ENCODE data around the gene KCNJ4. TPM values are rescaled to one million over a fixed set of nuclear protein-coding genes. Genes with fewer than 3 reads are reported as not detected.

Gene KCNJ4
- total RNA-seq, 1 experiment from 2014 or later, result 0.92 TPM

DNA sequence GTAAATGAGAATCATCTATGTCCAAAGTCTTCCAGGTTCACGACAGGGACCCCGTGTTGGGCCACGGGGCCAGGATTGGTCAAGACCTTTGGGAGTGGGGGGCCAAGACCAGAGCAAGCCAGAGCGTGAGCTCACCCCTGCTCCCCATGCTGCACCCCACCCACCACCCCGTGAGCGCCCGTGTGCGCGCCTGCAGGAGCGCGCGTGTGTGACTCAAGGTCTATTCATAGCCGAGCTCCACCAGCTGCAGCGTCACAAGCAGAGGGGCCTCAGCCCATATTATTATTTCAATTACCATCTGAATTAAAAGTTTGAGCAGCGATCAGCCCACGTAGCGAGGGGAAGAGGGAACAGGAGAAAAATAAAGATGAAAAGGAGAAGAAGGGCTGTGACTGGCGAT, 5.2 kb downstream of the KCNJ4 start:
- Histone ChIP-seq H3K23me2 (ENCODE audit: insufficient read length, low read depth, low read length, poor library complexity, severe bottlenecking) (peaks cover 6% of the 10 kb centered on the region), H3K27ac (ENCODE audit: insufficient read length, low read depth, low read length) (no peak overlapping the region), H3K79me1 (ENCODE audit: insufficient read depth, low read depth, low read length, poor library complexity, severe bottlenecking) (no peaks in the 10 kb centered on the region), H2AFZ (ENCODE audit: low read length) (no peak overlapping the region), H4K20me1 (ENCODE audit: control insufficient read depth, insufficient read depth, insufficient read length) (peaks cover 4% of the 10 kb centered on the region), H2AK5ac (ENCODE audit: insufficient read length, low read length) (no peak overlapping the region), H3K14ac (ENCODE audit: insufficient read depth, low read length) (peak overlapping the region; percentile 44; the same call in 1 of the 2 replicates), H4K8ac (replicated peaks; ENCODE audit: insufficient read length, low read depth, low read length) (no peak overlapping the region), H4K91ac (ENCODE audit: insufficient read length, low read depth, low read length) (no peak overlapping the region), H4K5ac (ENCODE audit: insufficient read length, low read depth, low read length) (no peak overlapping the region), H3K4me1 (ENCODE audit: insufficient read depth, low read length) (peaks cover 3% of the 10 kb centered on the region; the same call in 1 of the 2 replicates), H2BK15ac (ENCODE audit: low read depth, low read length) (no peak overlapping the region), H2BK20ac (ENCODE audit: low read depth, low read length, poor library complexity, severe bottlenecking) (no peak overlapping the region), H3K56ac (ENCODE audit: insufficient read length, low read depth, low read length) (no peak overlapping the region), H3T11ph (ENCODE audit: low read length) (no peak overlapping the region), H3K4me2 (ENCODE audit: insufficient read depth, insufficient read length, low read length) (no peak overlapping the region), H3K18ac (ENCODE audit: insufficient read length, low read depth, low read length) (no peak overlapping the region), H2BK12ac (ENCODE audit: insufficient read length, low read depth, low read length) (no peak overlapping the region), H3K23ac (ENCODE audit: insufficient read length, low read depth, low read length) (no peak overlapping the region), H3K79me2 (ENCODE audit: insufficient read depth, low read length) (no peaks in the 10 kb centered on the region), H2BK120ac (ENCODE audit: low read depth, low read length, poor library complexity, severe bottlenecking) (no peak overlapping the region), H3K9me3 (ENCODE audit: control insufficient read depth, low read depth, low read length) (no peaks in the 10 kb centered on the region), H2BK5ac (ENCODE audit: insufficient read length, low read length) (no peak overlapping the region), H3K4ac (ENCODE audit: low read depth, low read length) (no peak overlapping the region), H3K9ac (ENCODE audit: extremely low read depth, insufficient read length, low read length) (no peak overlapping the region), H3K27me3 (ENCODE audit: insufficient read depth, low read length) (peaks cover 15% of the 10 kb centered on the region)
- no peaks in the 10 kb centered on the region for H3K9me3 Mint-ChIP-seq
- H3K4me3 Mint-ChIP-seq, result peak overlapping the region in 1 of 2 experiments; percentile 11; a peak in 1 of 5 replicates
- H3K36me3 Mint-ChIP-seq (ENCODE audit: insufficient read depth in 1 of 3, low read depth in 3 of 3), result no peaks in the 10 kb centered on the region; a peak in 2 of 7 replicates
- no CpG with 5 or more reads among the region's 18 CpGs for WGBS (ENCODE audit: extremely low coverage, insufficient read length, low lambda C conversion rate)
- H3K27me3 Mint-ChIP-seq (ENCODE audit: low read depth), result peaks cover 61% of the 10 kb centered on the region
- H3K4me1 Mint-ChIP-seq, result peaks cover 21 to 42% of the 10 kb centered on the region in 2 experiments
- no peak for DNase-seq
- TF ChIP-seq, protein P1, sequence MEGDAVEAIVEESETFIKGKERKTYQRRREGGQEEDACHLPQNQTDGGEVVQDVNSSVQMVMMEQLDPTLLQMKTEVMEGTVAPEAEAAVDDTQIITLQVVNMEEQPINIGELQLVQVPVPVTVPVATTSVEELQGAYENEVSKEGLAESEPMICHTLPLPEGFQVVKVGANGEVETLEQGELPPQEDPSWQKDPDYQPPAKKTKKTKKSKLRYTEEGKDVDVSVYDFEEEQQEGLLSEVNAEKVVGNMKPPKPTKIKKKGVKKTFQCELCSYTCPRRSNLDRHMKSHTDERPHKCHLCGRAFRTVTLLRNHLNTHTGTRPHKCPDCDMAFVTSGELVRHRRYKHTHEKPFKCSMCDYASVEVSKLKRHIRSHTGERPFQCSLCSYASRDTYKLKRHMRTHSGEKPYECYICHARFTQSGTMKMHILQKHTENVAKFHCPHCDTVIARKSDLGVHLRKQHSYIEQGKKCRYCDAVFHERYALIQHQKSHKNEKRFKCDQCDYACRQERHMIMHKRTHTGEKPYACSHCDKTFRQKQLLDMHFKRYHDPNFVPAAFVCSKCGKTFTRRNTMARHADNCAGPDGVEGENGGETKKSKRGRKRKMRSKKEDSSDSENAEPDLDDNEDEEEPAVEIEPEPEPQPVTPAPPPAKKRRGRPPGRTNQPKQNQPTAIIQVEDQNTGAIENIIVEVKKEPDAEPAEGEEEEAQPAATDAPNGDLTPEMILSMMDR (conservative IDR thresholded peaks at IDR 0.05), result no peak
- H3K27ac Mint-ChIP-seq, result no peak overlapping the region

All from H9 (cell line).